Measurements from ENCODE around the gene KCND2.
"Not testable (repeated sequence)": the region's sequence is repeated elsewhere in the genome, so short reads cannot be mapped to it uniquely, and the experiment has no call there.

GRCh38 chr7:120578657-120579056, 305.7 kb downstream of the KCND2 start:
- not testable (repeated sequence) for TF ChIP-seq POLR2A (IDR thresholded peaks at IDR 0.05; ENCODE audit: low read length); GATA1 (IDR thresholded peaks at IDR 0.05; ENCODE audit: low read depth, low read length)

All from erythroblast (primary cell).